ENCODE results near the gene LIPG. TPM values are rescaled to one million over a fixed set of nuclear protein-coding genes. Genes with fewer than 3 reads are reported as not detected.
"Not testable (repeated sequence)": the region's sequence is repeated elsewhere in the genome, so short reads cannot be mapped to it uniquely, and the experiment has no call there.

The LIPG gene
- total RNA-seq, 1 experiment from 2014 or later = 6.8 TPM

- no peak for ATAC-seq
- Mint-ChIP-seq H3K27me3 (ENCODE audit: low read depth) (no peaks in the 10 kb centered on the region), H3K36me3 (peaks cover 19% of the 10 kb centered on the region), H3K9me3 (peaks cover 3% of the 10 kb centered on the region; the same call in 1 of the 2 replicates), H3K27ac (no peak overlapping the region), H3K4me3 (no peak overlapping the region), H3K4me1 (peaks cover 12% of the 10 kb centered on the region)
- TF ChIP-seq FOXJ3 (CRISPR knock-in tag; IDR thresholded peaks at IDR 0.05; ENCODE audit: borderline replicate concordance) = no peak
- no peak for TF ChIP-seq ZNF532 (CRISPR knock-in tag; IDR thresholded peaks at IDR 0.05; ENCODE audit: borderline replicate concordance)
- no peak for TF ChIP-seq CTCF (IDR thresholded peaks at IDR 0.05)
- TF ChIP-seq ATF2 (CRISPR knock-in tag; IDR thresholded peaks at IDR 0.05; ENCODE audit: borderline replicate concordance, low read depth) = no peak
- TF ChIP-seq CREB1 (CRISPR knock-in tag; IDR thresholded peaks at IDR 0.05) = no peak
- TF ChIP-seq TEAD1 (CRISPR knock-in tag; IDR thresholded peaks at IDR 0.05) = no peak
- no peak for TF ChIP-seq JUN (CRISPR knock-in tag; IDR thresholded peaks at IDR 0.05)
- TF ChIP-seq OVOL2 (CRISPR knock-in tag; IDR thresholded peaks at IDR 0.05; ENCODE audit: borderline replicate concordance) = no peak
- TF ChIP-seq ZNF317 (CRISPR knock-in tag; IDR thresholded peaks at IDR 0.05; ENCODE audit: borderline replicate concordance, low read depth) = no peak
- no peak for TF ChIP-seq NR2C2 (CRISPR knock-in tag; IDR thresholded peaks at IDR 0.05)
- TF ChIP-seq SP1 (CRISPR knock-in tag; conservative IDR thresholded peaks at IDR 0.05) = no peak
- no peak for TF ChIP-seq SMAD3 (CRISPR knock-in tag; IDR thresholded peaks at IDR 0.05; ENCODE audit: borderline replicate concordance)
- no peak for TF ChIP-seq E2F5 (CRISPR knock-in tag; IDR thresholded peaks at IDR 0.05)
- TF ChIP-seq ERG (CRISPR knock-in tag; IDR thresholded peaks at IDR 0.05) = no peak
- no peak for TF ChIP-seq ZSCAN18 (CRISPR knock-in tag; IDR thresholded peaks at IDR 0.05)
- no peak for TF ChIP-seq PREB (CRISPR knock-in tag; IDR thresholded peaks at IDR 0.05; ENCODE audit: borderline replicate concordance)
- no peak for DNase-seq (ENCODE audit: low spot score)
- CTCF ChIA-PET = interaction anchor here (1.0 kb wide), 2 partner anchors 25 to 44 kb away, joined by 3 read pairs; no protein-coding TSS in a partner anchor
- POLR2A ChIA-PET = no interaction called here
Measured at GRCh38 chr18:49584394-49584793, 22.5 kb downstream of the LIPG start.

- DNase-seq (ENCODE audit: low spot score); POLR2A ChIA-PET; H3K4me3 Mint-ChIP-seq; H3K9me3 Mint-ChIP-seq; H3K27ac Mint-ChIP-seq; H3K27me3 Mint-ChIP-seq (ENCODE audit: low read depth); ATAC-seq: not testable (repeated sequence)
- H3K36me3 Mint-ChIP-seq = peaks cover 15% of the 10 kb centered on the region
- CTCF ChIA-PET = interaction anchor here (1.0 kb wide), 2 partner anchors 25 to 44 kb away, joined by 3 read pairs; no protein-coding TSS in a partner anchor
- H3K4me1 Mint-ChIP-seq = peaks cover 12% of the 10 kb centered on the region
Measured at GRCh38 chr18:49584951-49585350, 23.1 kb downstream of the LIPG start.
